Measurements from ENCODE around the gene JPH3. TPM values are rescaled to one million over a fixed set of nuclear protein-coding genes. Genes with fewer than 3 reads are reported as not detected.
"Not testable (repeated sequence)": the region's sequence is repeated elsewhere in the genome, so short reads cannot be mapped to it uniquely, and the experiment has no call there.

Gene JPH3
- total RNA-seq, 1 experiment from 2014 or later: not detected

- no peak for DNase-seq (ENCODE audit: low spot score)
Observed at GRCh38 chr16:87713451-87714229, 111.3 kb downstream of the JPH3 start.

- no peak for DNase-seq (ENCODE audit: low spot score)
Observed at GRCh38 chr16:87715231-87715630, 112.9 kb downstream of the JPH3 start.

GRCh38 chr16:87715658-87716057 lies 113.3 kb downstream of the JPH3 start:
- DNase-seq (ENCODE audit: low spot score): no peak

- not testable (repeated sequence) for DNase-seq (ENCODE audit: low spot score)
Observed at GRCh38 chr16:87718831-87719230, 116.5 kb downstream of the JPH3 start.

- DNase-seq (ENCODE audit: low spot score): no peak
Observed at GRCh38 chr16:87720446-87720845, 118.1 kb downstream of the JPH3 start.

GRCh38 chr16:87721622-87722585 lies 119.6 kb downstream of the JPH3 start:
- DNase-seq (ENCODE audit: low spot score): no peak

GRCh38 chr16:87722590-87723225 lies 120.4 kb downstream of the JPH3 start:
- no peak for DNase-seq (ENCODE audit: low spot score)

- peak; percentile 16 for DNase-seq (ENCODE audit: low spot score)
Observed at GRCh38 chr16:87723226-87723623, 120.9 kb downstream of the JPH3 start.

- no peak for DNase-seq (ENCODE audit: low spot score)
Observed at GRCh38 chr16:87724490-87725291, 122.4 kb downstream of the JPH3 start.

- DNase-seq (ENCODE audit: low spot score): no peak
Observed at GRCh38 chr16:87725596-87726235, 123.4 kb downstream of the JPH3 start.

- DNase-seq (ENCODE audit: low spot score): not testable (repeated sequence)
Observed at GRCh38 chr16:87726577-87726976, 124.3 kb downstream of the JPH3 start.

GRCh38 chr16:87727346-87727745 lies 125.0 kb downstream of the JPH3 start:
- DNase-seq (ENCODE audit: low spot score): no peak

- DNase-seq (ENCODE audit: low spot score): no peak
Observed at GRCh38 chr16:87728026-87728425, 125.7 kb downstream of the JPH3 start.

- DNase-seq (ENCODE audit: low spot score): no peak
Observed at GRCh38 chr16:87729266-87729954, 127.1 kb downstream of the JPH3 start.

GRCh38 chr16:87731607-87732006 lies 129.3 kb downstream of the JPH3 start:
- DNase-seq (ENCODE audit: low spot score): no peak

GRCh38 chr16:87733190-87733589 lies 130.9 kb downstream of the JPH3 start:
- DNase-seq (ENCODE audit: low spot score): no peak

GRCh38 chr16:87734644-87735043 lies 132.3 kb downstream of the JPH3 start:
- no peak for DNase-seq (ENCODE audit: low spot score)

- no peak for DNase-seq (ENCODE audit: low spot score)
Observed at GRCh38 chr16:87735270-87736007, 133.1 kb downstream of the JPH3 start.

- DNase-seq (ENCODE audit: low spot score): no peak
Observed at GRCh38 chr16:87736008-87736382, 133.7 kb downstream of the JPH3 start.
